ENCODE data around the gene NCOA3.

DNA sequence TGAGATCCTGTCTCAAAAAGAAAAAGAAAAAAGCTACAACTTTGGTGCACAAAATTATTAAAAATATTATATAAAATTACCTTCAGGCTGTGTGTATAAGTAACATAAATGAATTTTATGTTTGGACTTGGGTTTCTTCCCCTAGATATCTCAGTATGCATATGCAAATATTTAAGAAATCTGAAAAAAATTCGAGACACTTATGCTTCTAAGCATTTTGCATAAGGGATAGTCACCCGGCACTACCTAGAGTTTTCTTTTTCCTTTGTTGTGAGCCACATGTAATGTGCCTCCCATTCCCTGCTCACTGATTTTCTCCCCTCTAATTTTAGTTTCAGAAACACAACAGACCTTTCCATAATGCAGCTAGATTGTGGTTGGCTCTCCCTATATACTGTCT, 79.4 kb downstream of the NCOA3 start:
- TF ChIP-seq POLR2A (IDR thresholded peaks at IDR 0.05; ENCODE audit: low read length) (no peak), GATA1 (IDR thresholded peaks at IDR 0.05; ENCODE audit: low read depth, low read length) (no peak)
